Mesenchymal stem cell (in vitro differentiated cells and primary cell): ENCODE data around the gene BICC1.
A peak's percentile ranks its signal among the peaks of the same experiment; 100 is the strongest.

Experiments used
- DNase-seq: peaks from one replicate; pipeline ENCODE4 v3.0.0-alpha.2; 2013
- H2AFZ ChIP-seq: one replicate; pipeline ENCODE4 v1.6.1; 2013; ENCODE audit warnings: low read depth, mild to moderate bottlenecking, control low read depth, inconsistent platforms, low read length, moderate library complexity
- H2AK5ac ChIP-seq: 2 replicates; pipeline ENCODE4 v1.6.1; 2013; ENCODE audit warnings: low read length, moderate library complexity, mild to moderate bottlenecking, inconsistent platforms; ENCODE audit not compliant: severe bottlenecking
- H2BK120ac ChIP-seq: one replicate; pipeline ENCODE4 v1.6.1; 2013; ENCODE audit warnings: low read depth, mild to moderate bottlenecking, inconsistent platforms, low read length, moderate library complexity
- H2BK12ac ChIP-seq, 2 experiments: one replicate each; pipeline ENCODE4 v1.6.1; 2013; ENCODE audit warnings: inconsistent platforms in 2 of 2, low read length in 2 of 2, mild to moderate bottlenecking in 2 of 2, moderate library complexity in 2 of 2, control low read depth in 1 of 2
- H2BK15ac ChIP-seq: one replicate; pipeline ENCODE4 v1.6.1; 2013; ENCODE audit warnings: mild to moderate bottlenecking, low read depth, inconsistent platforms; ENCODE audit not compliant: poor library complexity, severe bottlenecking
- H2BK5ac ChIP-seq: 2 replicates; pipeline ENCODE4 v1.6.1; 2013; ENCODE audit warnings: low read depth, mild to moderate bottlenecking, low read length, control low read depth, inconsistent platforms; ENCODE audit not compliant: poor library complexity, severe bottlenecking
- H3K14ac ChIP-seq, 2 experiments: one replicate each; pipeline ENCODE4 v1.6.1; 2013; ENCODE audit warnings: inconsistent platforms in 2 of 2, low read length in 2 of 2, control low read depth in 1 of 2, mild to moderate bottlenecking in 1 of 2, moderate library complexity in 1 of 2
- H3K18ac ChIP-seq, 2 experiments: one replicate each; pipeline ENCODE4 v1.6.1; 2013; ENCODE audit warnings: inconsistent platforms in 2 of 2, low read length in 2 of 2, control low read depth in 1 of 2, low read depth in 1 of 2, mild to moderate bottlenecking in 1 of 2
- H3K23ac ChIP-seq, 2 experiments: one replicate each; pipeline ENCODE4 v1.6.1; 2013; ENCODE audit warnings: inconsistent platforms in 2 of 2, low read length in 2 of 2, mild to moderate bottlenecking in 2 of 2, moderate library complexity in 2 of 2, control low read depth in 1 of 2
- H3K27ac ChIP-seq: 2 replicates; pipeline ENCODE4 v1.5.1; 2013; ENCODE audit warnings: mild to moderate bottlenecking, moderate library complexity, low read length, control low read depth, inconsistent platforms; ENCODE audit not compliant: poor library complexity, severe bottlenecking
- H3K27me3 ChIP-seq, 2 experiments: 2 replicates each; pipeline versions ENCODE4 v1.6.1 to v1.7.0; 2013; ENCODE audit warnings: low read length in 2 of 2, mild to moderate bottlenecking in 2 of 2, moderate library complexity in 2 of 2, control low read depth in 1 of 2, inconsistent platforms in 1 of 2; ENCODE audit not compliant: control insufficient read depth in 1 of 2, insufficient read depth in 1 of 2
- H3K36me3 ChIP-seq, 2 experiments: 2 replicates each; pipeline versions ENCODE4 v1.6.1 to v1.7.0; 2013; ENCODE audit warnings: low read length in 2 of 2, control low read depth in 1 of 2, inconsistent platforms in 1 of 2, low read depth in 1 of 2, mild to moderate bottlenecking in 1 of 2; ENCODE audit not compliant: insufficient read depth in 2 of 2, control insufficient read depth in 1 of 2
- H3K4ac ChIP-seq, 2 experiments: one replicate each; pipeline ENCODE4 v1.6.1; 2013; ENCODE audit warnings: inconsistent platforms in 2 of 2, low read length in 2 of 2, mild to moderate bottlenecking in 2 of 2, moderate library complexity in 2 of 2, control low read depth in 1 of 2, low read depth in 1 of 2
- H3K4me1 ChIP-seq: 2 replicates; pipeline ENCODE4 v1.6.1; 2013; ENCODE audit warnings: low read depth, low read length, control low read depth; ENCODE audit not compliant: control insufficient read depth, insufficient read depth
- H3K4me2 ChIP-seq: 2 replicates; pipeline ENCODE4 v1.6.1; 2013; ENCODE audit warnings: low read length, mild to moderate bottlenecking, inconsistent platforms; ENCODE audit not compliant: poor library complexity, severe bottlenecking
- H3K4me3 ChIP-seq, 2 experiments: 2 replicates each; pipeline versions ENCODE4 v1.5.1 to v1.7.0; 2013; ENCODE audit warnings: low read length in 2 of 2, mild to moderate bottlenecking in 2 of 2, control low read depth in 1 of 2, low read depth in 1 of 2; ENCODE audit not compliant: insufficient read depth in 1 of 2
- H3K79me1 ChIP-seq: replicated peaks from 2 replicates; pipeline ENCODE4 v1.6.1; 2013; ENCODE audit warnings: mild to moderate bottlenecking, control low read depth, low read length, inconsistent platforms; ENCODE audit not compliant: poor library complexity, severe bottlenecking
- H3K9ac ChIP-seq: 2 replicates; pipeline ENCODE4 v1.7.0; 2013; ENCODE audit warnings: mild to moderate bottlenecking, low read length, moderate library complexity
- H3K9me3 ChIP-seq: 2 replicates; pipeline ENCODE4 v1.7.0; 2013; ENCODE audit warnings: mild to moderate bottlenecking, low read length; ENCODE audit not compliant: control insufficient read depth
- H4K8ac ChIP-seq: one replicate; pipeline ENCODE4 v1.6.1; 2013; ENCODE audit warnings: inconsistent platforms, mild to moderate bottlenecking, low read length, moderate library complexity
- H4K91ac ChIP-seq: one replicate; pipeline ENCODE4 v1.6.1; 2013; ENCODE audit warnings: mild to moderate bottlenecking, low read length, inconsistent platforms
- WGBS: methylation state at CpG from one replicate; pipeline ENCODE4 v1.1.7; 2013; ENCODE audit warnings: mixed read lengths; 5-methylcytosine and 5-hydroxymethylcytosine counted together

Gene BICC1

DNA sequence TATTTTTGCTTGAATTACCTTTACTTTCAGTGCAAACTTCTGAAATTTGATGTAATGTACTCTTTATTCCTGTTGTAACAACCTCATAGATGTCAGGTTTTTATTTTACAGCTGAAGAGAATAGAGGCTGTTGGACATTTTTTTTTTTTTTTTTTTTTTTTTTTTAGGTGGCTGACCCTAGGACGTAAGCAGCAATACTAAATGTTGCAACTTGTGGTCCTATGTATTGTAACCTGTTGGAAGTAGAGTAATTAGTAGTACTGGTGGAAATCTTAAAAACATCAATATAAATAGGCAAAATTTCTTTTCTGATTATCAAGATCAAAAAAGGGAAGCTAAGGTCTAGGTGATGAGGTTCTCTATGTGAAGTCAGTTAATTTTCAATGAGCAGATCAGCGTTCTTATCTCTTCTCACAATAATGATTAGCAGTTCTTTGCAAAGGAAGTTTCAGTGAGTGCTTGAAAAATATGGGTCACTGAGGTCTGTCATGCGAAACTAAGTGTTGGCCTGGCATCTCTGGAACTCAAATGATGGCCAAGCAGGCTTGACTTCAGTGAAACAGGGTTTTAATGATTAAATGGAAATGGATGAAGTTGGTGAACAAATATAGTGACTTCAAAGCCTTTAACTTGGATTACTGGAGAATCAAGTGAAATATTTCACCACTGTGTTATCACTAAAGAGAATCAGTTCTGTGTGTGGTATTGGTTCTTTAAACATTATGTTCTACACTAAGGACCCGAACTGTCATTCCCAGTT, 42.7 kb downstream of the BICC1 start:
- H3K27ac ChIP-seq = peak overlapping the region; percentile 77
- peaks cover 12% of the 10 kb centered on the region for H3K9me3 ChIP-seq
- no peak overlapping the region for H3K14ac ChIP-seq
- H3K9ac ChIP-seq = no peak overlapping the region
- H4K91ac ChIP-seq = no peak overlapping the region
- 76% methylated on average over 1 of the region's 4 CpGs for WGBS
- H2BK120ac ChIP-seq = no peak overlapping the region
- no peak overlapping the region for H2BK5ac ChIP-seq
- H2BK15ac ChIP-seq = no peak overlapping the region
- no peak overlapping the region for H2AK5ac ChIP-seq
- H3K36me3 ChIP-seq = peaks cover 0 to 17% of the 10 kb centered on the region in 2 experiments
- no peak overlapping the region for H3K4me2 ChIP-seq
- H3K23ac ChIP-seq = no peak overlapping the region
- no peak overlapping the region for H2BK12ac ChIP-seq
- H2AFZ ChIP-seq = no peak overlapping the region
- no peak overlapping the region for H3K18ac ChIP-seq
- H3K79me1 ChIP-seq = no peaks in the 10 kb centered on the region
- H3K4ac ChIP-seq = no peak overlapping the region
- H3K4me1 ChIP-seq = no peaks in the 10 kb centered on the region
- H4K8ac ChIP-seq = no peak overlapping the region
- no peak for DNase-seq
- H3K4me3 ChIP-seq = no peak overlapping the region
- no peaks in the 10 kb centered on the region for H3K27me3 ChIP-seq

DNA sequence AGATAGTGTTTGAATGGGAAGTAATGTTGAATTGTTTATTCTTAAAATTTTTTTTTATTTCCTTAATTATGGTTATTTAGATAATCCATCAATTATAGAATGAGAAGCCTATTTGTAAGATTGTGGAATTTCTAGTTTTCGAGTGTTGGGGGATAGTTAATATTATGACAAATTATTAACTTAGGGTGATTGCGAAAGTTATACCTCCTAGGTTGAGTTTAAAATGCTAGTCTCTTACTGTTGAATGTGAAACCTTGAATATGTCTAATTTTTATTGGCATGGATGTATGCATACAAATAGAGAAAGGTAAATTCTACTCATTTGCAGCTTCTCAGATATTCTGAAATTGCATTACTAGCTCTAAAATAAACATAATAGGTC, 43.2 kb downstream of the BICC1 start:
- Histone ChIP-seq H3K14ac (no peak overlapping the region), H3K23ac (no peak overlapping the region), H3K18ac (no peak overlapping the region), H3K79me1 (no peaks in the 10 kb centered on the region), H3K9me3 (peaks cover 12% of the 10 kb centered on the region), H3K4me3 (no peak overlapping the region), H2BK120ac (no peak overlapping the region), H2AFZ (no peak overlapping the region), H3K9ac (no peak overlapping the region), H2BK15ac (no peak overlapping the region), H3K27ac (peak overlapping the region; percentile 68), H3K27me3 (no peaks in the 10 kb centered on the region), H2BK5ac (no peak overlapping the region), H2BK12ac (no peak overlapping the region), H2AK5ac (no peak overlapping the region), H3K36me3 (peaks cover 0 to 17% of the 10 kb centered on the region in 2 experiments), H4K8ac (no peak overlapping the region), H3K4me2 (no peak overlapping the region), H4K91ac (no peak overlapping the region), H3K4me1 (no peaks in the 10 kb centered on the region), H3K4ac (no peak overlapping the region)
- 89% methylated on average over 2 of the region's 2 CpGs for whole genome bisulfite sequencing
- no peak for DNase-seq

- H3K27ac ChIP-seq = peak overlapping the region; percentile 62
- H3K27me3 ChIP-seq = no peaks in the 10 kb centered on the region
- H2BK5ac ChIP-seq = no peak overlapping the region
- no peak overlapping the region for H3K4me3 ChIP-seq
- no peak overlapping the region for H4K91ac ChIP-seq
- no peak overlapping the region for H3K4ac ChIP-seq
- 86% methylated on average over 2 of the region's 5 CpGs for WGBS
- H2BK15ac ChIP-seq = no peak overlapping the region
- H3K9me3 ChIP-seq = peaks cover 17% of the 10 kb centered on the region
- no peak overlapping the region for H3K23ac ChIP-seq
- no peak overlapping the region for H3K14ac ChIP-seq
- peaks cover 0 to 17% of the 10 kb centered on the region in 2 experiments for H3K36me3 ChIP-seq
- no peaks in the 10 kb centered on the region for H3K79me1 ChIP-seq
- no peak overlapping the region for H3K9ac ChIP-seq
- no peaks in the 10 kb centered on the region for H3K4me1 ChIP-seq
- H2BK12ac ChIP-seq = no peak overlapping the region
- H2AK5ac ChIP-seq = no peak overlapping the region
- no peak overlapping the region for H4K8ac ChIP-seq
- H3K4me2 ChIP-seq = no peak overlapping the region
- no peak overlapping the region for H2BK120ac ChIP-seq
- H3K18ac ChIP-seq = no peak overlapping the region
- no peak overlapping the region for H2AFZ ChIP-seq
- no peak for DNase-seq
Observed at GRCh38 chr10:58556516-58557165, 44.0 kb downstream of the BICC1 start.

DNA sequence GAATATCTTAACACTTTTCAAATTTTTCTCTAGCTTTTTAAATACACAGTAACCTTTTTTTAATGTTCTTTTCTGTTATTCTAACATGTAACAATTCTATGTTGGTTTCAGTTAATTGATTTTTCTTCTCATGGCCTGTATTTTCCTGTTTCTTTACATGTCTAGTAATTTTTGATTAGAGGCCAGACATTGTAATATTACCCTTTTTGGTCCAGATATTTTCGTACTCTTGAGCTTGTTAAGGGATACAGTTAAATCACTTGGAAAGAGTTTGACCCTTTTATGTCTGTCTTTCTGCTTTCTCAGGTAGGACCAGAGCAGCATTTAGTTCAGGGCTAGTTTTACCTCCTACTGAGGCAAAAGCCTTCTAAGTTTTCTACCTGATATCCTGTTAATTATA, 45.0 kb downstream of the BICC1 start:
- Histone ChIP-seq H3K4me3 (no peak overlapping the region), H4K91ac (no peak overlapping the region), H3K27ac (no peak overlapping the region), H2AK5ac (no peak overlapping the region), H3K9ac (no peak overlapping the region), H3K4me1 (no peaks in the 10 kb centered on the region), H3K36me3 (peaks cover 1 to 19% of the 10 kb centered on the region in 2 experiments), H3K14ac (no peak overlapping the region), H3K23ac (no peak overlapping the region), H3K27me3 (no peaks in the 10 kb centered on the region), H2BK15ac (no peak overlapping the region), H2BK5ac (no peak overlapping the region), H4K8ac (no peak overlapping the region), H3K9me3 (peaks cover 28% of the 10 kb centered on the region), H3K4ac (no peak overlapping the region), H2BK12ac (no peak overlapping the region), H2BK120ac (no peak overlapping the region), H2AFZ (no peak overlapping the region), H3K18ac (no peak overlapping the region), H3K4me2 (no peak overlapping the region), H3K79me1 (no peaks in the 10 kb centered on the region)
- 89% methylated on average over 1 of the region's 1 CpG for WGBS
- no peak for DNase-seq
